ENCODE results near the gene ST3GAL3. TPM values are rescaled to one million over a fixed set of nuclear protein-coding genes. Genes with fewer than 3 reads are reported as not detected.

The ST3GAL3 gene
- total RNA-seq, 2 experiments from 2014 or later: 15.8 to 20.9 TPM

GRCh38 chr1:43980255-43981134 is 273.2 kb downstream of the ST3GAL3 start:
- ATAC-seq: no peak
- peak overlapping the region; percentile 84 for H3K4me3 Mint-ChIP-seq
- intact Hi-C loops (cut with DNase I, micrococcal nuclease): no loop called here
- CTCF ChIA-PET: no interaction called here
- peaks cover 36% of the 10 kb centered on the region for H3K4me1 Mint-ChIP-seq
- no peaks in the 10 kb centered on the region for H3K9me3 Mint-ChIP-seq (ENCODE audit: low read depth)
- DNase-seq: no peak
- POLR2A ChIA-PET: no interaction called here
- peak overlapping the region; percentile 20 for H3K27ac Mint-ChIP-seq
- peaks cover 43% of the 10 kb centered on the region for H3K36me3 Mint-ChIP-seq (ENCODE audit: low read depth)
- H3K27me3 Mint-ChIP-seq: peaks cover 5% of the 10 kb centered on the region

Small RNAs within 50 kb of the gene (microRNA-seq; reads per million reads assigned to microRNA genes)
- not detected for gene MIR6079 (ENCODE audit: borderline replicate concordance)

Other genes starting within 250 kb of the ST3GAL3 start
- gene PTPRF, start 176.7 kb upstream of the ST3GAL3 start, total RNA-seq: 1 to 10 TPM; 5.1 to 6.8 TPM
- 10 to 100 TPM; 34.0 to 35.8 TPM for gene KDM4A, start 57.4 kb upstream of the ST3GAL3 start, total RNA-seq
- under 1 TPM; 0.26 to 0.48 TPM for gene ARTN, start 226.3 kb downstream of the ST3GAL3 start, total RNA-seq
- 10 to 100 TPM; 10.7 to 12.5 TPM for gene IPO13, start 239.4 kb downstream of the ST3GAL3 start, total RNA-seq

All from activated CD4-positive, alpha-beta T cell treated with anti-CD3 and anti-CD28 coated beads for 36 hours (primary cell).